GM23338 (cell line): Measurements from ENCODE around the gene PARD6A. TPM values are rescaled to one million over a fixed set of nuclear protein-coding genes. Genes with fewer than 3 reads are reported as not detected.

Source experiments
- ATAC-seq: fragments of 200-7000 bp; cut with Tn5 transposase; 3 replicates; pipeline ENCODE4 v1.9.1; 2020
- DNase-seq: peaks from one replicate; pipeline ENCODE4 v3.0.0-alpha.2; 2015; ENCODE audit warnings: low spot score
- H2AFZ ChIP-seq: fragments of 200-600 bp; sonication (generic); 2 replicates; pipeline ENCODE4 v1.8.0; 2016; ENCODE audit warnings: antibody characterized with exemption, mild to moderate bottlenecking, moderate library complexity
- H3F3A ChIP-seq: fragments of 200-600 bp; sonication (generic); replicated peaks from 2 replicates; pipeline ENCODE4 v1.8.0; 2017; ENCODE audit warnings: antibody characterized with exemption, mixed run types, low read depth
- H3K27ac ChIP-seq: fragments of 200-600 bp; sonication (generic); 2 replicates; pipeline ENCODE4 v1.6.1; 2016; ENCODE audit warnings: low read depth
- H3K27me3 ChIP-seq: fragments of 200-600 bp; sonication (generic); 2 replicates; pipeline ENCODE4 v1.8.0; 2016; ENCODE audit warnings: mild to moderate bottlenecking, mixed run types, moderate library complexity; ENCODE audit not compliant: insufficient read depth
- H3K36me3 ChIP-seq: fragments of 200-600 bp; sonication (generic); 2 replicates; pipeline ENCODE4 v1.8.0; 2016; ENCODE audit warnings: mild to moderate bottlenecking; ENCODE audit not compliant: insufficient read depth
- H3K4me1 ChIP-seq: fragments of 200-600 bp; sonication (generic); 2 replicates; pipeline ENCODE4 v1.8.0; 2016; ENCODE audit warnings: mild to moderate bottlenecking, moderate library complexity; ENCODE audit not compliant: insufficient read depth
- H3K4me2 ChIP-seq: fragments of 200-600 bp; sonication (generic); 2 replicates; pipeline ENCODE4 v1.7.1; 2017; ENCODE audit warnings: mixed run types
- H3K4me3 ChIP-seq: fragments of 200-600 bp; sonication (generic); 2 replicates; pipeline ENCODE4 v1.6.1; 2016; ENCODE audit warnings: mixed run types
- H3K79me2 ChIP-seq: fragments of 200-600 bp; sonication (generic); replicated peaks from 2 replicates; pipeline ENCODE4 v1.8.0; 2017; ENCODE audit warnings: mild to moderate bottlenecking; ENCODE audit not compliant: insufficient read depth
- H3K9me2 ChIP-seq: fragments of 200-600 bp; sonication (generic); 2 replicates; pipeline ENCODE4 v1.8.0; 2017; ENCODE audit not compliant: insufficient read depth
- H4K20me1 ChIP-seq: fragments of 200-600 bp; sonication (generic); replicated peaks from 2 replicates; pipeline ENCODE4 v1.8.0; 2017; ENCODE audit warnings: mild to moderate bottlenecking; ENCODE audit not compliant: insufficient read depth
- H3K27ac Mint-ChIP-seq: 2 replicates; pipeline ENCODE4 v1.8.0; 2020; ENCODE audit warnings: inconsistent platforms, mild to moderate bottlenecking, moderate library complexity, mixed read lengths
- H3K27me3 Mint-ChIP-seq: 3 replicates; pipeline ENCODE4 v1.8.0; 2022; ENCODE audit warnings: low read depth, mild to moderate bottlenecking, moderate library complexity, mixed read lengths, inconsistent platforms; ENCODE audit not compliant: insufficient read depth, poor library complexity
- H3K36me3 Mint-ChIP-seq: 3 replicates; pipeline ENCODE4 v1.8.0; 2021; ENCODE audit warnings: low read depth, mild to moderate bottlenecking, inconsistent platforms, moderate library complexity, mixed read lengths
- H3K4me1 Mint-ChIP-seq: 3 replicates; pipeline ENCODE4 v1.8.0; 2020; ENCODE audit warnings: mild to moderate bottlenecking, inconsistent platforms, mixed read lengths
- H3K4me3 Mint-ChIP-seq: 3 replicates; pipeline ENCODE4 v1.8.0; 2021; ENCODE audit warnings: moderate library complexity, mild to moderate bottlenecking, inconsistent platforms, mixed read lengths
- H3K9me3 Mint-ChIP-seq: 3 replicates; pipeline ENCODE4 v1.8.0; 2020; ENCODE audit warnings: moderate library complexity, mild to moderate bottlenecking, inconsistent platforms, mixed read lengths
- CREB1 ChIP-seq: fragments of 250-450 bp; sonication (Bioruptor Pico); IDR thresholded peaks from 2 replicates; pipeline ENCODE4 v1.5.0; 2020; ENCODE audit warnings: low read depth, mild to moderate bottlenecking, moderate library complexity
- CTCF ChIP-seq, 2 experiments: fragments of 200-600 bp in 1 of 2; sonication (generic) in 1 of 2; conservative IDR thresholded peaks; 2 replicates each; pipeline versions ENCODE4 v1.5.1 to v1.6.1; 2016 to 2017; ENCODE audit warnings: antibody characterized with exemption in 2 of 2, low read depth in 2 of 2, mild to moderate bottlenecking in 2 of 2, moderate library complexity in 1 of 2
- ETS1 ChIP-seq: IDR thresholded peaks from 2 replicates; pipeline ENCODE4 v1.6.1; 2016; ENCODE audit warnings: antibody characterized with exemption
- EZH2phosphoT487 ChIP-seq: fragments of 200-600 bp; sonication (generic); IDR thresholded peaks from one replicate; pipeline ENCODE4 v1.8.1; 2018; ENCODE audit warnings: antibody characterized with exemption; ENCODE audit not compliant: unreplicated experiment
- JUNB ChIP-seq: IDR thresholded peaks from one replicate; pipeline ENCODE4 v1.6.1; 2016; ENCODE audit warnings: antibody characterized with exemption; ENCODE audit not compliant: unreplicated experiment
- NANOG ChIP-seq: IDR thresholded peaks from 2 replicates; pipeline ENCODE4 v1.6.1; 2016; ENCODE audit warnings: antibody characterized with exemption, borderline replicate concordance
- REST ChIP-seq: IDR thresholded peaks from one replicate; pipeline ENCODE4 v1.6.1; 2018; ENCODE audit warnings: antibody characterized with exemption; ENCODE audit not compliant: unreplicated experiment
- STAT1 ChIP-seq: IDR thresholded peaks from one replicate; pipeline ENCODE4 v1.6.1; 2016; ENCODE audit warnings: antibody characterized with exemption; ENCODE audit not compliant: unreplicated experiment
- ZNF331 ChIP-seq: fragments of 250-450 bp; sonication (Bioruptor Pico); IDR thresholded peaks from 2 replicates; pipeline ENCODE4 v1.5.0; 2020; ENCODE audit warnings: low read depth, mild to moderate bottlenecking, moderate library complexity
- ZNF462 ChIP-seq: fragments of 250-450 bp; sonication (Bioruptor Pico); IDR thresholded peaks from 2 replicates; pipeline ENCODE4 v1.5.0; 2020; ENCODE audit warnings: mild to moderate bottlenecking, moderate library complexity
- polyA plus RNA-seq: library from polyadenylated mRNA; unstranded; fragments of >200 nt; fragmentation: Nextera tagmentation; extraction: Ambion mirVana; gene quantifications from 2 replicates; pipeline ENCODE4 v1.2.1, GENCODE V29; 2016
- total RNA-seq: library from RNA; depleted of rRNA; stranded (reverse); fragments of >200 nt; shearing (Covaris generic); gene quantifications from 2 replicates; pipeline ENCODE4 v1.2.3, GENCODE V29; 2014

The PARD6A gene
- total and polyA plus RNA-seq, 2 experiments from 2014 or later = 11.1 to 15.7 TPM

GRCh38 chr16:67708368-67708771 lies 47.6 kb downstream of the PARD6A start (continued):
- no peak for TF ChIP-seq CTCF (conservative IDR thresholded peaks at IDR 0.05; ENCODE audit: low read depth in 2 of 2)
- TF ChIP-seq JUNB = no peak

- peaks cover 31% of the 10 kb centered on the region for H3K4me1 ChIP-seq
- Mint-ChIP-seq H3K36me3 (peaks cover 7% of the 10 kb centered on the region; the same call in 1 of the 3 replicates), H3K9me3 (no peaks in the 10 kb centered on the region), H3K4me3 (no peak overlapping the region), H3K27ac (no peak overlapping the region; the same call in 1 of the 2 replicates), H3K4me1 (peaks cover 27% of the 10 kb centered on the region), H3K27me3 (peaks cover 3% of the 10 kb centered on the region)
- peaks cover 90% of the 10 kb centered on the region for H3K79me2 ChIP-seq
- H3K36me3 ChIP-seq = no peaks in the 10 kb centered on the region
- peaks cover 22% of the 10 kb centered on the region; the same call in 1 of the 2 replicates for H4K20me1 ChIP-seq
- H3K4me2 ChIP-seq = peak overlapping the region; percentile 42; the same call in 1 of the 2 replicates
- H3K4me3 ChIP-seq = no peak overlapping the region
- H3F3A ChIP-seq = peaks cover 8% of the 10 kb centered on the region; the same call in 1 of the 2 replicates
- H3K9me2 ChIP-seq = no peaks in the 10 kb centered on the region
- H3K27me3 ChIP-seq = no peaks in the 10 kb centered on the region
- ATAC-seq = peak; percentile 39
- DNase-seq = no peak
- no peak overlapping the region; the same call in 1 of the 2 replicates for H3K27ac ChIP-seq
- H2AFZ ChIP-seq = no peak overlapping the region
- TF ChIP-seq ETS1 = no peak
- no peak for TF ChIP-seq CREB1
- TF ChIP-seq STAT1 = no peak
- no peak for TF ChIP-seq ZNF331
- TF ChIP-seq CTCF (conservative IDR thresholded peaks at IDR 0.05; ENCODE audit: low read depth in 2 of 2) = no peak
- no peak for TF ChIP-seq REST
- no peak for TF ChIP-seq EZH2phosphoT487
- TF ChIP-seq NANOG = no peak
- TF ChIP-seq ZNF462 (CRISPR knock-in tag) = no peak
Observed at GRCh38 chr16:67709050-67709449, 48.3 kb downstream of the PARD6A start.
